ENCODE results near the gene PTPRJ. TPM values are rescaled to one million over a fixed set of nuclear protein-coding genes. Genes with fewer than 3 reads are reported as not detected.

PTPRJ gene
- total and polyA plus RNA-seq, 2 of the 13 experiments (the other 11 are each of a cell fraction or from before 2014, with no cell fraction given): 1.0 to 1.2 TPM

- TF ChIP-seq ZNF761 (CRISPR knock-in tag; conservative IDR thresholded peaks at IDR 0.05): no peak
- no peak for TF ChIP-seq XRCC5 (optimal IDR thresholded peaks at IDR 0.05; ENCODE audit: low read length)
- 0 out of 2 replicates have a peak, but pooled peaks have one; percentile 23 for TF ChIP-seq RXRB (CRISPR knock-in tag; IDR thresholded peaks at IDR 0.05; ENCODE audit: borderline replicate concordance)
- TF ChIP-seq ARID2 (CRISPR knock-in tag; IDR thresholded peaks at IDR 0.05; ENCODE audit: borderline replicate concordance): no peak
- TF ChIP-seq ZNF512 (CRISPR knock-in tag; IDR thresholded peaks at IDR 0.05): no peak
- TF ChIP-seq SOX13 (IDR thresholded peaks at IDR 0.05): 0 out of 2 replicates have a peak, but pooled peaks have one; percentile 26
- no peak; a peak in 1 of 4 replicates for TF ChIP-seq SOX13 (CRISPR knock-in tag; conservative IDR thresholded peaks at IDR 0.05 in 1 of 2, IDR thresholded peaks at IDR 0.05 in 1 of 2)
- 0 out of 2 replicates have a peak, but pooled peaks have one; percentile 25 for TF ChIP-seq ZNF782 (CRISPR knock-in tag; IDR thresholded peaks at IDR 0.05; ENCODE audit: borderline replicate concordance)
- 0 out of 2 replicates have a peak, but pooled peaks have one; percentile 15 for TF ChIP-seq IRF2 (CRISPR knock-in tag; IDR thresholded peaks at IDR 0.05)
- TF ChIP-seq ZNF605 (CRISPR knock-in tag; IDR thresholded peaks at IDR 0.05): no peak
- TF ChIP-seq ESRRA (CRISPR knock-in tag; IDR thresholded peaks at IDR 0.05; ENCODE audit: low read depth): peak; percentile 30; the same call in 1 of the 2 replicates
- 0 out of 2 replicates have a peak, but pooled peaks have one; percentile 25 for TF ChIP-seq PITX1 (CRISPR knock-in tag; IDR thresholded peaks at IDR 0.05)
- TF ChIP-seq RERE (CRISPR knock-in tag; IDR thresholded peaks at IDR 0.05; ENCODE audit: low read depth): no peak
- peak; percentile 61; the same call in 1 of the 2 replicates for TF ChIP-seq ZNF281 (CRISPR knock-in tag; IDR thresholded peaks at IDR 0.05; ENCODE audit: borderline replicate concordance)
- TF ChIP-seq MEIS1 (CRISPR knock-in tag; IDR thresholded peaks at IDR 0.05; ENCODE audit: borderline replicate concordance): 0 out of 2 replicates have a peak, but pooled peaks have one; percentile 35
- TF ChIP-seq CTCF (CRISPR knock-in tag; IDR thresholded peaks at IDR 0.05): no peak
- peak; percentile 17; the same call in 1 of the 2 replicates for TF ChIP-seq HDAC1 (CRISPR knock-in tag; IDR thresholded peaks at IDR 0.05)
These were observed 115.6 kb downstream of the PTPRJ start (continued) for GRCh38 chr11:48095779-48096470.
